ENCODE measurements around the gene PFDN4.

Gene PFDN4

GRCh38 chr20:54194724-54195438, 13.0 kb upstream of the PFDN4 start:
- no peak for TF ChIP-seq CTCF (IDR thresholded peaks at IDR 0.05)
- H3K4me3 ChIP-seq (ENCODE audit: low read depth in 1 of 2, low read length in 1 of 2) = no peak overlapping the region
- no peaks in the 10 kb centered on the region for H3K4me1 ChIP-seq (ENCODE audit: control insufficient read depth in 1 of 2, insufficient read depth in 1 of 2, low read depth in 1 of 2, low read length in 1 of 2)
- H3K36me3 ChIP-seq = no peaks in the 10 kb centered on the region
- no peaks in the 10 kb centered on the region for H3K27me3 ChIP-seq
- H3K27ac ChIP-seq = no peak overlapping the region
- H3K9me3 ChIP-seq = no peaks in the 10 kb centered on the region

GRCh38 chr20:54195483-54196472, 12.1 kb upstream of the PFDN4 start:
- H3K4me1 ChIP-seq (ENCODE audit: control insufficient read depth in 1 of 2, insufficient read depth in 1 of 2, low read depth in 1 of 2, low read length in 1 of 2) = no peaks in the 10 kb centered on the region
- no peaks in the 10 kb centered on the region for H3K27me3 ChIP-seq
- H3K9me3 ChIP-seq = no peaks in the 10 kb centered on the region
- no peak overlapping the region for H3K4me3 ChIP-seq (ENCODE audit: low read depth in 1 of 2, low read length in 1 of 2)
- H3K27ac ChIP-seq = no peak overlapping the region
- no peak for TF ChIP-seq CTCF (IDR thresholded peaks at IDR 0.05)
- H3K36me3 ChIP-seq = no peaks in the 10 kb centered on the region

GRCh38 chr20:54197621-54198604, 10.0 kb upstream of the PFDN4 start:
- TF ChIP-seq CTCF (IDR thresholded peaks at IDR 0.05) = no peak

GRCh38 chr20:54199283-54199682, 8.6 kb upstream of the PFDN4 start:
- H3K27me3 ChIP-seq = no peaks in the 10 kb centered on the region
- H3K27ac ChIP-seq = no peak overlapping the region
- no peaks in the 10 kb centered on the region for H3K4me1 ChIP-seq (ENCODE audit: control insufficient read depth in 1 of 2, insufficient read depth in 1 of 2, low read depth in 1 of 2, low read length in 1 of 2)
- H3K36me3 ChIP-seq = no peaks in the 10 kb centered on the region
- no peak overlapping the region for H3K4me3 ChIP-seq (ENCODE audit: low read depth in 1 of 2, low read length in 1 of 2)
- TF ChIP-seq CTCF (IDR thresholded peaks at IDR 0.05) = no peak
- H3K9me3 ChIP-seq = no peaks in the 10 kb centered on the region

More at GRCh38 chr20:54197621-54198604, 10.0 kb upstream of the PFDN4 start:
- Histone ChIP-seq H3K36me3 (no peaks in the 10 kb centered on the region), H3K4me1 (ENCODE audit: control insufficient read depth in 1 of 2, insufficient read depth in 1 of 2, low read depth in 1 of 2, low read length in 1 of 2) (no peaks in the 10 kb centered on the region), H3K4me3 (ENCODE audit: low read depth in 1 of 2, low read length in 1 of 2) (no peak overlapping the region), H3K27ac (no peak overlapping the region), H3K27me3 (no peaks in the 10 kb centered on the region), H3K9me3 (no peaks in the 10 kb centered on the region)

- no peak overlapping the region for H3K4me3 ChIP-seq (ENCODE audit: low read depth in 1 of 2, low read length in 1 of 2)
- no peaks in the 10 kb centered on the region for H3K36me3 ChIP-seq
- no peaks in the 10 kb centered on the region for H3K4me1 ChIP-seq (ENCODE audit: control insufficient read depth in 1 of 2, insufficient read depth in 1 of 2, low read depth in 1 of 2, low read length in 1 of 2)
- H3K27ac ChIP-seq = no peak overlapping the region
- peak; percentile 72 for TF ChIP-seq CTCF (IDR thresholded peaks at IDR 0.05)
- H3K27me3 ChIP-seq = no peaks in the 10 kb centered on the region
- H3K9me3 ChIP-seq = no peaks in the 10 kb centered on the region
Measured at GRCh38 chr20:54199721-54200176, 8.1 kb upstream of the PFDN4 start.

All from neutrophil (primary cell).